ENCODE measurements around the gene FAM111B. TPM values are rescaled to one million over a fixed set of nuclear protein-coding genes. Genes with fewer than 3 reads are reported as not detected.

The FAM111B gene
- total RNA-seq, 1 donor from 2014 or later: 1.2 TPM

DNA sequence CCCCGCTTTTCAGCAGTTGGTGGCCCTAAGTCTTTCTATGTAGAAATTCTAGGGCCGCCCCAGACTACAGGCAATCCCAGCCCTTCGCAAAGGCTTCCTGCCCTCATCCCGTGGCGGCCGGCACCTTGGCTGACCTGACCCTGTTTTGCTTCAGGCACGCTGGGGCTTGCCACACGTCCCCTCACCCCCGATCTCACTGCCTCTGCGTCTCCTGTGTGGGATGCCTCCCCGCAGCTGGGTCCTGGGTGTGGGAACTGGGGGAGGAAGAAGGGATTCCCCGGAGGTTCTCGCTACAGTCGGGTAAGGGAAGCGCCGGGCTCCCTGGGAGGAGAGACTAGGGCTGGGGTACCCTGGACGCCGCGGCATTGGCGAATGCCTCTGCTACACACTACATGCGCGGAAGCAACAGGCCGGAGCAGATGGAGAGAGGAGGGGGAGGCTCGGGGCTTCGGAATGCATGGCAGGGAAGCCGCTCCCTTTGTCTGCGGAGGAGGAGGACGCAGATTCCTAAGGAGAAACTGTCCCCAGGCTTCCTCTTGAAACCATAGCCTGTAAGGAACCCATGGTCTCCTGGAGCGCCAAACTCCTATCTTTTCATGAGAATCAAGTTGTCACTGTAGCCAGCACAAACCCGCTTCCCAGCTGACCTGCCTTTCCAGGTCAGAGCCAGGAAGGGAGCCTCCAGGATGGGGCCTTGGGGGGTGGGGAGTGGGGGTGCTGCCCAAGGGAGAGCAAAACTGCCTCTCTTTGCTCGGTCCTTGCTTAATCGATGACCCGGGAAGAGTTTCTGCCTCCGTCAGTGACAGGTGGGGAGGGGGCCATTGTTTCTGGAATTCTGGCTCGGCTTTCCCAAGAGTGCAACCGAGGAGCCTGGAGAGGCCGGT, 66.3 kb downstream of the FAM111B start:
- intact Hi-C loops (cut with DNase I): loop anchor here (5.0 kb wide), 1 partner anchor 109 kb away; no protein-coding TSS in a partner anchor
- Histone ChIP-seq H3K27me3 (no peaks in the 10 kb centered on the region), H3K9me3 (no peaks in the 10 kb centered on the region), H3K27ac (peak overlapping the region; percentile 76), H3K36me3 (no peaks in the 10 kb centered on the region), H3K4me1 (peaks cover 24% of the 10 kb centered on the region), H3K4me3 (peak overlapping the region; percentile 53 to 90)
- no peak for DNase-seq (ENCODE audit: extremely low spot score in 2 of 2)
- TF ChIP-seq, protein P1, sequence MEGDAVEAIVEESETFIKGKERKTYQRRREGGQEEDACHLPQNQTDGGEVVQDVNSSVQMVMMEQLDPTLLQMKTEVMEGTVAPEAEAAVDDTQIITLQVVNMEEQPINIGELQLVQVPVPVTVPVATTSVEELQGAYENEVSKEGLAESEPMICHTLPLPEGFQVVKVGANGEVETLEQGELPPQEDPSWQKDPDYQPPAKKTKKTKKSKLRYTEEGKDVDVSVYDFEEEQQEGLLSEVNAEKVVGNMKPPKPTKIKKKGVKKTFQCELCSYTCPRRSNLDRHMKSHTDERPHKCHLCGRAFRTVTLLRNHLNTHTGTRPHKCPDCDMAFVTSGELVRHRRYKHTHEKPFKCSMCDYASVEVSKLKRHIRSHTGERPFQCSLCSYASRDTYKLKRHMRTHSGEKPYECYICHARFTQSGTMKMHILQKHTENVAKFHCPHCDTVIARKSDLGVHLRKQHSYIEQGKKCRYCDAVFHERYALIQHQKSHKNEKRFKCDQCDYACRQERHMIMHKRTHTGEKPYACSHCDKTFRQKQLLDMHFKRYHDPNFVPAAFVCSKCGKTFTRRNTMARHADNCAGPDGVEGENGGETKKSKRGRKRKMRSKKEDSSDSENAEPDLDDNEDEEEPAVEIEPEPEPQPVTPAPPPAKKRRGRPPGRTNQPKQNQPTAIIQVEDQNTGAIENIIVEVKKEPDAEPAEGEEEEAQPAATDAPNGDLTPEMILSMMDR (IDR thresholded peaks at IDR 0.05): no peak
- TF ChIP-seq POLR2AphosphoS5 (IDR thresholded peaks at IDR 0.05; ENCODE audit: insufficient read depth in 1 of 2, low read depth in 1 of 2): peak in 1 of 2 donors; percentile 21

DNA sequence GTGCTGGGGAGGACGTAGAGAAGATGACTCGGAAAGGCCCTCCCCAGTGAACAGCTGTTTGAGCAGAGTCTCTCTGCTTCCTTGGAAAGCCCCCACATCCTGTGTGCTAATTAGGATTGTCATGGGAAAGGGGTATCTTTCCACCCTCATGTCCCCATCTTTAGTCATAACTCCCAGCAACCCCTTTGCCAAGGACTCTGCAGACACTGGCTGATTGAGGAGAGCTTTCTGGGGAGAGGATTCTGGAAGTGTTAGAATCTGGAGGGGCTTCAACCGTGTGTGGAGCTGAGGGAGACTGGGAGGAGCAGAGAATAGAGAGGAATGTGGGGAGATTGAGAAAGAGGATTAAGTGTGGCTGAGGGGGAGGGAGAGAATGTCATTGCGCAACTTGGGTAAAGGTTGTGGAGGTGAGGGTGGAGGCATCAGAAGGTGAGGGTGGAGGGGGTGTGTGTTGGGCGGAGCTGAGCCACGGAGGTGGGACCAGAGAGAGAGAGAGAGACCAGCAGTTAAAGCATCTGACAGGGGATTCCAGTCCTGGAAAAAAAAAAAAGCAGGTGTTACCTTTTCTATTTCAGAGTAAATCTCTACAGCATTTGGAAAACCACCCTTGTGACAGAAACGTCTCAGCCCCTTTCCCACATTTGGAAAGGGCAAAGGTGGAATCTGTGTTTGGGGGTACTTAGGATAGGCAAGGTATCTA, 67.1 kb downstream of the FAM111B start:
- intact Hi-C loops (cut with DNase I): loop anchor here (5.0 kb wide), 1 partner anchor 108 kb away; no protein-coding TSS in a partner anchor
- DNase-seq (ENCODE audit: extremely low spot score in 2 of 2): no peak
- Histone ChIP-seq H3K36me3 (no peaks in the 10 kb centered on the region), H3K27ac (peak overlapping the region; percentile 76), H3K27me3 (no peaks in the 10 kb centered on the region), H3K4me3 (peak overlapping the region; percentile 53 to 90), H3K9me3 (no peaks in the 10 kb centered on the region), H3K4me1 (peaks cover 24% of the 10 kb centered on the region)
- TF ChIP-seq, protein P1 (IDR thresholded peaks at IDR 0.05): no peak
- TF ChIP-seq POLR2AphosphoS5 (IDR thresholded peaks at IDR 0.05; ENCODE audit: insufficient read depth in 1 of 2, low read depth in 1 of 2) (no peak), POLR2A (IDR thresholded peaks at IDR 0.05) (no peak)

DNA sequence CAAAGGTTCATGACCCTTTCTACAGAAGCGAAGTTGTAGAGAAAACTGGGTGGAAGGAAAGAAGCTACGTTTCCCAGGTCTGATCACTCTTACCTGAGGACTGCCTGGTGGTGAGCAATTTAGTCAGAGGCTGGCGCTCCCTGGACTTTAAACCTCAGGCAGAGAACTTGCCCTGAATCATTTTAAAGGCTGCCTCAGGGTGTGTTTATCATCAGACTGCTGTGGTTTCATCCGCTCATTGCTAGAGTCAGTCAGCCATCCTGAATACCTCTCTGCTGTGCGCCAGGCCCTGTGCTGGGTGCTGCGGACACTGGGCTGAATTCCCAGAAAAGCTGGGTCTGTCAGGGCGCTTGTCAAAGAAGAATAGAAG, 67.6 kb downstream of the FAM111B start:
- H3K27ac ChIP-seq: no peak overlapping the region
- H3K4me1 ChIP-seq: peaks cover 24% of the 10 kb centered on the region
- TF ChIP-seq POLR2A (IDR thresholded peaks at IDR 0.05) (no peak), POLR2AphosphoS5 (IDR thresholded peaks at IDR 0.05; ENCODE audit: insufficient read depth in 1 of 2, low read depth in 1 of 2) (no peak)
- TF ChIP-seq, protein P1 (IDR thresholded peaks at IDR 0.05): no peak
- no peak for DNase-seq (ENCODE audit: extremely low spot score in 2 of 2)
- no peaks in the 10 kb centered on the region for H3K27me3 ChIP-seq
- no peak overlapping the region for H3K4me3 ChIP-seq
- no peaks in the 10 kb centered on the region for H3K36me3 ChIP-seq
- H3K9me3 ChIP-seq: no peaks in the 10 kb centered on the region
- intact Hi-C loops (cut with DNase I): loop anchor here (5.0 kb wide), 1 partner anchor 108 kb away; no protein-coding TSS in a partner anchor

DNA sequence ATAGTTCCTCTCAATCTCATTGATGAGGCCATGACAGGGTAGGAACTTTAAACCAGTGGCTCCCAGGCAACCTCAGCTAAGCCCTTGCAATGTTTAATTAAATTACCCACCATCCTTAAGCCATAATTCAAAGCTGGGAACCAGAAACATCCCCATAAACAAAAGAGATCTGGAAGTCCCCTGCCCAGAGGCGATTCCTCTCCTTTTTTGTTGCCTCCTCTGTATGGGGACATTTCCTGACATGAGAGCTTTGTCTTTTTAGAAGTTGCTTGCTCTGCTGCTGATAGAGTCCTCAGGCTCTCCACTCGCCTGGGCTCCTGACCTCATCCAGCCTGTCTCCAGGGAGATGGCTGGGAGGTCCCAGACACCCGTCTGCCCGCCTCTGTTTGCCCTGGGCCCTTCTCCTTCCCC, 68.1 kb downstream of the FAM111B start:
- no peak for DNase-seq (ENCODE audit: extremely low spot score in 2 of 2)
- no peak for TF ChIP-seq POLR2AphosphoS5 (IDR thresholded peaks at IDR 0.05; ENCODE audit: insufficient read depth in 1 of 2, low read depth in 1 of 2)
- TF ChIP-seq, protein P1 (IDR thresholded peaks at IDR 0.05): no peak
- no peak for TF ChIP-seq POLR2A (IDR thresholded peaks at IDR 0.05)
- no peak overlapping the region for H3K27ac ChIP-seq
- no peaks in the 10 kb centered on the region for H3K36me3 ChIP-seq
- H3K27me3 ChIP-seq: no peaks in the 10 kb centered on the region
- no peaks in the 10 kb centered on the region for H3K9me3 ChIP-seq
- H3K4me1 ChIP-seq: peaks cover 24% of the 10 kb centered on the region
- intact Hi-C loops (cut with DNase I): no loop called here
- H3K4me3 ChIP-seq: no peak overlapping the region
